ENCODE measurements around the gene TMC3. TPM values are rescaled to one million over a fixed set of nuclear protein-coding genes. Genes with fewer than 3 reads are reported as not detected.
"Not testable (repeated sequence)": the region's sequence is repeated elsewhere in the genome, so short reads cannot be mapped to it uniquely, and the experiment has no call there.

The TMC3 gene
- total RNA-seq, 1 experiment from 2014 or later: not detected

DNA sequence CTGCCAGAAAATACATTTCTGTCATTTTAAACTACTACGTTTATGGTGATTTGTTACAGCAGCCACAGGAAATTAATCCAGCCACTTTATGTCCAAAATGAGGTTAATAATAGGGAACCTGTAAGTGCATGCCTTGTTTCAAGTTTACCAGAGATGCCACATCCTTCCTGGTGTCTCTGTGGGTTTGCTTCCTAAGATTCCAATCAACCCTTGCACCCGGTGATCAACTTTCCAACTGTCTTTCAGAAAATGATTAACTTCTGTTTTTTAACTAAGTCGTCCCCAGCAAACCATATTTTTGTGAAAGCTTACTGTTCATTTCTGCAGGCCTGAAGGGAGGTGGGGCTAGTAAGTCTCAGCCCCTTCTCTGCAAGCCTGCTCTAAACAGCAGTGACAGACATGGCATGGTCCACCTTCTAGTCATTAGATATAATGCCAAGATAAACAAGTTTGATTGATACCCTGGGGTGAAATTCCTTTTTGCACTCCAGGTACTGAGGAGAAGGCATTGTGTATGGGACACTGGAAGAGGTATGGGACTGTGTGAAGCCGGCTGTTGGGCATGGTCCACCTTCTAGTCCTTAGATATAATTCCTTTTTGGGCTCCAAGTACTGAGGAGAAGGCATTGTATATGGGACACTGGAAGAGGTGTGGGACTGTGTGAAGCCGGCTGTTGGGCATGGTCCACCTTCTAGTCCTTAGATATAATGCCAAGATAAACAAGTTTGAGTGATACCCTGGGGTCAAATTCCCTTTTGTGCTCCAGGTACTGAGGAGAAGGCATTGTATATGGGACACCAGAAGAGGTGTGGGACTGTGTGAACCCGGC, 11.1 kb upstream of the TMC3 start:
- peak; percentile 5 for DNase-seq (ENCODE audit: low spot score)

DNA sequence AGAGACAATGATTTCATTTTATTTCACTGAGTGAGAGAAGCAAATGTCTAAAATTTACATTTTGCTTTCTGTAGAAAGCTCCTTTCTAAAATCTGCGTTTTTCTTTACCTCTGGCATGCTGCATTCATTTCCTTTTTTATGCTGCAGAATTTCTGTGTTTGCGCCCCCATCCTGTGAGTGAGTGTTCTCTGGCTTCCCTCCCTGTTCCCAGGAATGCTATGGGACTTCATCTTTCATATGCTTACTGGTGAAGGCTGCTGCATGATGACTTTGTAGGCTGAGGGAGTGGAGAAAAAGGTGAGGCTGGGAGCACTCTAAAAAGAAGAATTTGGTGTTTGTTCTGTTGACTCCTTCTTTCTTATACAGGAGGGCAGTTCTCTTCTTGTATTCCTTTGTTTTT, 7.7 kb upstream of the TMC3 start:
- no peak for DNase-seq (ENCODE audit: low spot score)

DNA sequence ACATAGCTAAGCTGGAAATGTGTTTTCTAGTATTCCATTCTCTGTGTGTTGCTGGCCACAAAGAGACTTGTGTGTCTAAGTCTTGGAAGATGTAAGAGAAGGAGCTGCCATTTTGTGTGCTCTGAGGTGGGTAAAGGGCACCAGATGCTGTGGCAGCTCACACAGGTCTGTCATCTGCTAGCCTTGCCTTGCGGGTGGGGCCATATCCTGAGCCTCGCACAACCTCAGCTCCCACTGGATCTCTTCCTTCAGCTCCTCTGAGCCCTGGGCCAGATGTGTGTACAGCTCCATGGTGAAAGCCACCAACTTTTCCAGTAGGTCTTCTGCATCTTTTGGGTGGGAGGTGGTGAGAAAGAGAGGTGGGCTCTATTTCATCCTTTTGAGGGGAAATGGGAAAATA, 6.7 kb upstream of the TMC3 start:
- DNase-seq (ENCODE audit: low spot score): no peak

- no peak for DNase-seq (ENCODE audit: low spot score)
These were observed 6.2 kb upstream of the TMC3 start for GRCh38 chr15:81380203-81380602.

- DNase-seq (ENCODE audit: low spot score): no peak
These were observed 5.3 kb upstream of the TMC3 start for GRCh38 chr15:81379269-81379668.

- DNase-seq (ENCODE audit: low spot score): no peak
These were observed 4.4 kb upstream of the TMC3 start for GRCh38 chr15:81378443-81378842.

DNA sequence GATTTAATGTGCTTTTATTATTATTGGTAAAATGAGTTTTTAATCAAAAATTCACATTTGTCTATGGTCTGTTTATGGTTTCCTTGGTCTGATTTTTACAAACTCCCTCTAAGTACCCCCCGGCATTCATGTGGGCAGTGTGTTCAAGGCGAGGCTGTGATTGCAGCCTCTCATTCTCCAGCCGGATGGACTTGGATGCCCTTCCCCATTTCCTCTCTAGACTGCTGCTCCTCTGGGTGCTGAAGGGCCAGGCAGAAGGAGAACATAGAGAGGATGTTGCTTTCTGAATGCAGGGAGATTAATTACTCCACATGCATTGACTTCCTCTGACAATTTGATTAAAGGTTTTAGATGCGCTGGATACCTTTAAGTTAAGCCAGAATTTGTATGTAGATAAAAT, 3.9 kb upstream of the TMC3 start:
- no peak for DNase-seq (ENCODE audit: low spot score)

GRCh38 chr15:81376231-81376630, 2.2 kb upstream of the TMC3 start:
- no peak for DNase-seq (ENCODE audit: low spot score)

DNA sequence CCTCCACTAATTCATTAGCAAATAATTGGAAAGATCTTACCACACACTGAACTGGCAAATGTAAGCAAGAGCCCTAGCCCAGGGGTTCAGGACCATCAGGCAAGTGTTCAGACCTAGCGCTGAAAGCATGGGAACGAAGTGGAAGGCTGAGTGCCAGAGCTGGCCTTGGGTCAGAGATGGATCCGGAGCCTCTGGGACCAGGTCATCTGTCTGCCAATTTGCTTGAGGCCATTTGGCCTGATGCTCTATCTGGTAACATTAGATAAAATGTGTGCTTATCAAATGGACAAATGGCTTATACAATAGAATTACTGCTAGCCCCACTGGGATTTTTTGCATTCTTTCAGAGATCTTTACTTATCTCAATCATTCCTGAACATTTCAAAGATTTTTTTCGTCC, 1.4 kb upstream of the TMC3 start:
- no peak for DNase-seq (ENCODE audit: low spot score)

DNA sequence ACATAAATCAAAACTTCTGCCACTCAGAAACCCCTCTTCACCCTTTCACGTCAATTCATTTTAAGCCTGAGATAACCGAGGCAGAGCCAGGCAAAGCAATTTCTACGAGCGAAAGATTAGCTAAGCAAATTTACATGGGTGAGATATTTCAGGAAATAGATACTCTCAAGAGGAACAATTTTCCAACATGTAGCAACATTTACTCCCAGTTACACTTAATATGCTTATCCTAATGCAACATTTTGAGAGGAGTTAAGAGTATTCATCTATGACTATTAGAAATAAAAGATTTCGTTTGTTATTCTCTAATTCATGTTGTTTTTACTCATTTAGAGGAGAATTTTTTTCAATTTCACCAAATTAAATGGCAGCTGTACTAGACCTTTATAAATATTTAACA, 837 bp downstream of the TMC3 start:
- no peak for DNase-seq (ENCODE audit: low spot score)

DNA sequence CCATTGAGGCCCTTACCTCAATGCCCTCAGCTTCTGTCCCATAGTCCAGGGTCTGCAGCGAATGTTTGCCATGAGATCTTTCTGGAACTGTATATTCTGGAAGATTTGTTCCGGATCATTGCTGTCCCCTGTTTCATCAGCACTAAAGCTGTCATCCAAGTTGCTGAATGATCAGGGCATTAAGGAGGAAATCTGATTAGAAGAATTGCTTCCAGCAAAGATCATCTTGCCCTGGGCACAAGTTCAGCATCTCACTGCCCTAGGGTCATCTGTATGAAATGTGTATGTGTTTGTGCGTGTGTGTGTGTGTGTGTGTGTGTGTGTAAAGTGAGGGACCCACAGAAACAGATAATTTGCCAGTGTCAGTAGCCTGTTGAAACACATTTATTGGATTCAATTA, 1.4 kb downstream of the TMC3 start:
- DNase-seq (ENCODE audit: low spot score): no peak

DNA sequence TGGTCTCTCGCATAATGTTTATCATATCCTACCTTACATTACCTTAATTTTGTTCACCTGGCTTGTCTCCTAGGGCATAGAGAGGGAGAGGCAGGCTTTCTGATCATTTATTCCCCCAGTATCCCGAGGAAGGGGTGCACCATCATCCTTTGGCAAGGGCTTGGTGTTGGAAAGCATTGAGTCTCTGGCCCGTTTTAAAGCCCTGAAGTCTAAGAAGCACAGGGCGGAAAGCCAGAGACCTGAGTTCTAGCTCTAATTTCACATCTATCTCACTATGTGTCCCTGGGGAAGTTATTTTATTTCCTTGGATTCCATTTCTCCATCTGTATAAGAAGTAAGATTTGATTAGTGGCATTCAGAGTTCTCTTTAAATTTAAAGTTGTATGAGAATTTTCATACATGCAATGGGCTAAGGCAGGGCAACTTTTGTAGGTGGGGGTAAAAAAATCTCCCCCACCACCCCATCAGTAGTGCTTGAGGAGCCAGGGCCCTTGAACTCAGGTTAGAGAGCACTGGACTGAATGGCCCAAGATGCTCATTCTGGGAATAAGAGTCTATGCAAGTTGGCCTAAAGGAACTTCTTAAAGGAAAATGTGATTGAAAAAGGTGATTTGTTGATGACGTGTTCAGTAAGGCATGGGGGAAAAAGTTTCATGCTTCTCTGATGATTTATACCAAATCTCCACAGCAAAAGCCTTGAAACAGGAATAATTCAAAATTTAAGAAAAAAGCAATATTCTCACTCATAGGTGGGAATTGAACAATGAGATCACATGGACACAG, 10.1 kb downstream of the TMC3 start:
- no peak for DNase-seq (ENCODE audit: low spot score)

DNA sequence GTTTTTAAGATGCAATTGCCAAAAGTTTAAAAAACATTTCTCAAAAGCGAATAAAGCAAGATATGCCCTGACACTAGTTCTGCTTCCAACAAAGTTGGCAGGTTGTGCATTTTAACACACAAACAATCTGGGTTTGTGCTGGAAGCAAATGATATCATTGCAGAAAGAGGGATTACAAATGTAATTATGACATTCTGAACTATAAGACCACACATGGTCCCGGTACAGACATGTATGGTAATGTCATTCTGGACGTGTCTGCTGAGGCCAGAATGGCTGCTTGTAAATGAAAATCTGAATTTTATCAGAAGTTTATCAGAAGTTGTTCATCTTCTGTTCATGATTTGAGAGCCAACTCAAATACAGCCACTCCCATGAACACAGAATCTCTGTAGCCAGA, 10.7 kb downstream of the TMC3 start:
- no peak for DNase-seq (ENCODE audit: low spot score)

GRCh38 chr15:81362790-81363189, 11.2 kb downstream of the TMC3 start:
- no peak for DNase-seq (ENCODE audit: low spot score)

- no peak for DNase-seq (ENCODE audit: low spot score)
These were observed 12.1 kb downstream of the TMC3 start for GRCh38 chr15:81361891-81362290.

GRCh38 chr15:81360491-81360890, 13.5 kb downstream of the TMC3 start:
- no peak for DNase-seq (ENCODE audit: low spot score)

DNA sequence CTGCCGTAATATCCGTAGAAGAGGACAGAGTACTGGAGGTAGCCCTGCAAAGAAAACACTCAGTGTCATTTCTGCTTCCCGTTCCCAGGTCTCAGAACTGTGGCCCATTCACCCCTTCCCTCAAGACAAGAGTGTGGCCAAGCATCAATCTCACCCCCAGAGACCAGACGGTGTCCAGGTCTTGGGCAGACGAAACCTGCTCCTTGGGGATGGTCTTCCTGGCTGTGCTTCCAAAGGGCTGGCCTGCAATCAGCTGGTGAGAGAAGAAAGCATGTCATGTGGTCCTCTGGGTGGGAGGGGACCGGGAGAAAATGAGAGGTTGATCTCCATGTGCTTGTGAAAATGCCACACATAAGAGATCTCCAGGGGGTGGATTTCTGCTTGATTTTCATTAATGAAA, 15.8 kb downstream of the TMC3 start:
- no peak for DNase-seq (ENCODE audit: low spot score)

GRCh38 chr15:81357180-81357686, 16.8 kb downstream of the TMC3 start:
- DNase-seq (ENCODE audit: low spot score): peak; percentile 9

DNA sequence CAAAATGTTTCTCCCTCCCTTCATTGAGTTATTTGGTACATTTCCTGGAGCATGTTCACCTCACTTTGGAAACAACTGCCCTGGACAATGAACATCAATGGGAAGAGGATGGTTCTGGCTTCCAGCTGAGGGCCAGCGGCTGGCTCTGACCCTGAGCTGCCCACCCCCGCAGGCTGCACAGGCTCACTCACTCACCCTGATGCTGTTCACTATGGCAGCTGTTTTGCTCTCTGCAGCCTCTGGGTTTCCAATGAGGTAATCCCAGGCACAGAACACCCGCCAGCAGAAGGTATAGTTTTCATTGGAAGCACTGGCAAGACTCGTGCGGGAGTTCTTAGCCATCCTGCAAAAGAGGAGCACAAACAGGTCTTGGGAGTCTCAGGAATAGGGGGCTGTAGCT, 17.8 kb downstream of the TMC3 start:
- no peak for DNase-seq (ENCODE audit: low spot score)

GRCh38 chr15:81351651-81352050, 22.4 kb downstream of the TMC3 start:
- no peak for DNase-seq (ENCODE audit: low spot score)

- no peak for DNase-seq (ENCODE audit: low spot score)
These were observed 24.7 kb downstream of the TMC3 start for GRCh38 chr15:81349271-81349670.

- DNase-seq (ENCODE audit: low spot score): not testable (repeated sequence)
These were observed 25.3 kb downstream of the TMC3 start for GRCh38 chr15:81348691-81349090.

GRCh38 chr15:81347910-81348309, 26.1 kb downstream of the TMC3 start:
- no peak for DNase-seq (ENCODE audit: low spot score)
